Vagina (tissue), 2 donors: Measurements from ENCODE around the gene WDR73. TPM values are rescaled to one million over a fixed set of nuclear protein-coding genes. Genes with fewer than 3 reads are reported as not detected.

Experiments
- DNase-seq, 2 donors: peaks; one replicate each; pipeline ENCODE4 v3.0.0-alpha.2; 2017; ENCODE audit errors: extremely low spot score in 2 of 2
- H3K27ac ChIP-seq: fragments of 200-600 bp; sonication (generic); one replicate; pipeline ENCODE4 v1.5.1; 2019
- H3K27me3 ChIP-seq: fragments of 200-600 bp; sonication (generic); one replicate; pipeline ENCODE4 v1.5.1; 2019
- H3K36me3 ChIP-seq, 2 donors: fragments of 200-600 bp; sonication (generic); one replicate each; pipeline ENCODE4 v1.5.1; 2017 to 2019
- H3K4me1 ChIP-seq: fragments of 200-600 bp; sonication (generic); one replicate; pipeline ENCODE4 v1.5.1; 2019
- H3K4me3 ChIP-seq, 2 donors: fragments of 200-600 bp; sonication (generic); 1 replicate in 1 of 2; 2 replicates in 1 of 2; pipeline ENCODE4 v1.5.1; 2016 to 2019
- H3K9me3 ChIP-seq: fragments of 200-600 bp; sonication (generic); one replicate; pipeline ENCODE4 v1.5.1; 2019
- POLR2A ChIP-seq, 2 donors: fragments of 450-650 bp; IDR thresholded peaks; one replicate each; pipeline ENCODE4 v1.6.1; 2017; ENCODE audit warnings: antibody characterized with exemption in 2 of 2, mild to moderate bottlenecking in 2 of 2, moderate library complexity in 2 of 2
- POLR2AphosphoS5 ChIP-seq, 2 donors: sonication (generic); formaldehyde crosslinking; IDR thresholded peaks; one replicate each; pipeline ENCODE4 v1.9.0; 2017; ENCODE audit warnings: antibody characterized with exemption in 2 of 2, mild to moderate bottlenecking in 2 of 2, low read depth in 1 of 2; ENCODE audit not compliant: insufficient read depth in 1 of 2
- intact Hi-C: fragments of 100-400 bp; cut with DNase I; formaldehyde crosslinking; loops from one replicate; pipeline ENCODE4 v1.15.1; 2023
- total RNA-seq: library from RNA; depleted of rRNA; stranded (reverse); fragments of >200 nt; gene quantifications from one replicate; pipeline ENCODE4 v1.2.3, GENCODE V29; 2016
- TF ChIP-seq, protein P1 (sequence below), 3 experiments: fragments of 450-650 bp in 2 of 3; fragments of 200-600 bp in 1 of 3; sonication (generic) in 1 of 3; IDR thresholded peaks; one replicate each; pipeline ENCODE4 v1.5.1; 2017 to 2019; ENCODE audit warnings: antibody characterized with exemption in 3 of 3, mild to moderate bottlenecking in 2 of 3, moderate library complexity in 2 of 3

WDR73 gene
- total RNA-seq, 1 donor from 2014 or later = 24.1 TPM

DNA sequence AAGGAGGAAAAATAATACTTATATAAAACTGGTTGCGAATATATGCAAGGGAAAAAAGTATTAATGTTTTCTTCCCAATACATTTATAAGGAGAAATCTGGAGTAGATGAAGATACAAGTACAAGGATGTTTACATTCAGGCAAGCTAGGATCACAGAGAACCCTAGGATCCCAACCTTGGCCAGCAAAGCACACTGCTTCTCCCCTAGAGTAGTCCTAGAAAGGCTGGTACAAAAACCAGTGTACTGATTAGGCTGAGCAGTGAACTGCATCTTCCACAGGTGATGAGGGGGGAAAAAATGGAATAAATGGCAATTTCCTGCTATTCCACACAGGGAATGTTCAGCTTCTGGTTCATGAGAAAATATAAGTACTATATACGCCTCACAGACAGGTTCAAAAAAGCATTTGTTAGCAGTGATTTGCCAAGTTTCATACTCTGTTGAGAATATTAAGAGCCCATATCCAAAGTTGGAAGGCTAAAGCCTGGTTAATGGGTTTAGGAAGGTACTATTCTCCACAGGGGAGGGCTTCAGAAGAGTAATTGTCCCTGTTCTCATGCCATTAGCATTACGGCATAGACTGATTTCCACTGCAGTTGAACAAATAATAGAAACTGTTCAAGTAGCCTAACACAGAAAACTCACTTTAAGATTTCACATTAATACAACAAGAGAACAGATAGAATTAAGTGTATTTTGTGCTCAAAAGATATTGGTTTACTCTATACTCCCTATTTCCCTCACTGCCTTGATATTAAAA lies 14.3 kb upstream of the WDR73 start:
- intact Hi-C loops = no loop called here
- Histone ChIP-seq H3K36me3 (peaks cover 0 to 44% of the 10 kb centered on the region in 2 donors), H3K9me3 (no peaks in the 10 kb centered on the region), H3K4me3 (no peak overlapping the region), H3K4me1 (no peaks in the 10 kb centered on the region), H3K27ac (no peak overlapping the region), H3K27me3 (no peaks in the 10 kb centered on the region)
- no peak for TF ChIP-seq POLR2A (IDR thresholded peaks at IDR 0.05)
- TF ChIP-seq POLR2AphosphoS5 (IDR thresholded peaks at IDR 0.05; ENCODE audit: insufficient read depth in 1 of 2, low read depth in 1 of 2) = no peak
- TF ChIP-seq, protein P1, sequence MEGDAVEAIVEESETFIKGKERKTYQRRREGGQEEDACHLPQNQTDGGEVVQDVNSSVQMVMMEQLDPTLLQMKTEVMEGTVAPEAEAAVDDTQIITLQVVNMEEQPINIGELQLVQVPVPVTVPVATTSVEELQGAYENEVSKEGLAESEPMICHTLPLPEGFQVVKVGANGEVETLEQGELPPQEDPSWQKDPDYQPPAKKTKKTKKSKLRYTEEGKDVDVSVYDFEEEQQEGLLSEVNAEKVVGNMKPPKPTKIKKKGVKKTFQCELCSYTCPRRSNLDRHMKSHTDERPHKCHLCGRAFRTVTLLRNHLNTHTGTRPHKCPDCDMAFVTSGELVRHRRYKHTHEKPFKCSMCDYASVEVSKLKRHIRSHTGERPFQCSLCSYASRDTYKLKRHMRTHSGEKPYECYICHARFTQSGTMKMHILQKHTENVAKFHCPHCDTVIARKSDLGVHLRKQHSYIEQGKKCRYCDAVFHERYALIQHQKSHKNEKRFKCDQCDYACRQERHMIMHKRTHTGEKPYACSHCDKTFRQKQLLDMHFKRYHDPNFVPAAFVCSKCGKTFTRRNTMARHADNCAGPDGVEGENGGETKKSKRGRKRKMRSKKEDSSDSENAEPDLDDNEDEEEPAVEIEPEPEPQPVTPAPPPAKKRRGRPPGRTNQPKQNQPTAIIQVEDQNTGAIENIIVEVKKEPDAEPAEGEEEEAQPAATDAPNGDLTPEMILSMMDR (IDR thresholded peaks at IDR 0.05) = no peak
- DNase-seq = no peak

DNA sequence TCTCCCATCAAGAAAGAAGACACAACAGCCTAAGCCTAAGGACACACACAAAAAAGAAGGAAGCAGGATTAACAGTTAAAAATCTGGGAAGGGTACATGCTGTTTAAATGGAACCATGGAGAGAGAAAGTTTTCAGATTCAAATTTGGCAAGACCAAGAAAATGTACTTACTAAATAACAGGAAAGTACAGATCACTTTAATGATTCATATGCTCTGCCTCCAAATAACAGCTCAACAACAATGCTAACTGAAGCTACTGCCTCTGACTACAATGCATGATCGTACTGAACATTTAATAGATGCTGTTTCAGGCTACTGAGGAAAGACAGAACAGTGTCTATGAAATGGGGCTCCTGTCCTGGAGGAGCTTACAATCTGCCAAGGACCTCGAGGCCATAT lies 12.3 kb upstream of the WDR73 start:
- Histone ChIP-seq H3K9me3 (no peaks in the 10 kb centered on the region), H3K4me1 (no peaks in the 10 kb centered on the region), H3K27me3 (no peaks in the 10 kb centered on the region), H3K36me3 (peaks cover 0 to 44% of the 10 kb centered on the region in 2 donors), H3K27ac (no peak overlapping the region), H3K4me3 (no peak overlapping the region)
- intact Hi-C loops = no loop called here
- TF ChIP-seq, protein P1 (IDR thresholded peaks at IDR 0.05) = no peak
- no peak for TF ChIP-seq POLR2AphosphoS5 (IDR thresholded peaks at IDR 0.05; ENCODE audit: insufficient read depth in 1 of 2, low read depth in 1 of 2)
- no peak for TF ChIP-seq POLR2A (IDR thresholded peaks at IDR 0.05)
- no peak for DNase-seq

DNA sequence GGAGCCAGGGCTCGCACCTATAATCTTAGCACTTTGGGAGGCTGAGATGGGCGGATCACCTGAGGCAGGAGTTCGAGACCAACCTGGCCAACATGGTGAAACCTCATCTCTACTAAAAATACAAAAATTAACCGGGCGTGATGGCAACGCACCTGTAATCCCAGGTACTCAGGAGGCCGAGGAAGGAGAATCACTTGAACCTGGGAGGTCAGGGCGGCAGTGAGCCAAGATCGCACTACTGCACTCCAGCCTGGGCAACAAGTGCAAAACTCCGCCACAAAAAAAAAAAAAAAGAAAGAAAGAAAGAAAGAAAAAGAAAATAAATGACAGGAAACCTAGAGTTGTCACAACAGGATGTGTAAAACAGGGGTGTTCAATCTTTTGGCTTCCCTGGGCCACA lies 6.9 kb upstream of the WDR73 start:
- Histone ChIP-seq H3K27me3 (no peaks in the 10 kb centered on the region), H3K27ac (no peak overlapping the region), H3K9me3 (no peaks in the 10 kb centered on the region), H3K4me1 (peaks cover 11% of the 10 kb centered on the region), H3K4me3 (no peak overlapping the region), H3K36me3 (peaks cover 0 to 6% of the 10 kb centered on the region in 2 donors)
- DNase-seq = no peak
- intact Hi-C loops = no loop called here
- TF ChIP-seq, protein P1 (IDR thresholded peaks at IDR 0.05) = no peak
- TF ChIP-seq POLR2AphosphoS5 (IDR thresholded peaks at IDR 0.05; ENCODE audit: insufficient read depth in 1 of 2, low read depth in 1 of 2) (no peak), POLR2A (IDR thresholded peaks at IDR 0.05) (no peak)

DNA sequence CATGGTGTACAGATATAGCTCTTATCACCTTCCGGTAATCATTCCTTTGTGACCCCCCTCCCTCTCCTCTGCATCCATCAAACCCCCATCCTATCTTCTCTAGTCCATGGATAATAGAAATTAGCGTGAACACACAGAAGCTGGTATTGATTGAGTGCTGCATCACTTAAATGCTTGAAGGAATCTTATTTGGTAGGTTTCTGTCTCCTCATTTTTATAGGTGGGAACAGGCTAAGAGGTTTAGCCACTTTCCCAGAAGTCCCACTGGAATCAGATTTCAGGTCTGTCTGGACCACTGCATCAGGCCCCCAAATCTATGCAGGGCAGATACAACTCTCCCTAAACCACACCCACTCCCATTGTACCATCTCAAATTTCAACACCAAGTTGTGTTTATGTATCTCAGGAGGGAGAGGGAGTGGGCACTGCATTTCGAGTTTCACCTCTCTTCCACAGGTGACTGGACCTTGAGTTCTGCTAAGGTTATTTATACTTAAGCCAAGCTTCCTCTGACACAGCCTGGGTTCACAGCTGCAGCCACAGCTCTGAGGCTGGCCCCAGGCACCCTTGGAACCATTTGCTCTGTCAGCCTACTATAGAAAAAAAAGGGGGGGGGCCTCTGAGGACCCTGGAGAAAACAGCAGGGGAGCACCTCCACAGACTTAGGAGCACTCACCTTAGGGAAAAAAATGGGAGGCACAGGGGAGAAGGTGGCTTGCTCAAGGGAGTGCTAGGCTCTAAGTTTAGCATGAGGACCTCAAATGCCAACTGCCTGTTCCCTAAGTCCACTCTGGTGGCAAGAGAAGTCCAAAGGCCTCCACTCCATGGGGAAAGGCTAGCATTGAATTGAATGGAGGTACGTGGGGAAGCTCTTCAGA lies 6.1 kb upstream of the WDR73 start:
- Histone ChIP-seq H3K27ac (no peak overlapping the region), H3K4me3 (no peak overlapping the region), H3K27me3 (no peaks in the 10 kb centered on the region), H3K9me3 (no peaks in the 10 kb centered on the region), H3K36me3 (no peaks in the 10 kb centered on the region), H3K4me1 (peaks cover 13% of the 10 kb centered on the region)
- no peak for DNase-seq
- intact Hi-C loops = loop anchor here (5.0 to 10.0 kb wide), 3 partner anchors 57 to 265 kb away; partner anchors contain the start of genes SEC11A and ZNF592
- TF ChIP-seq, protein P1 (IDR thresholded peaks at IDR 0.05) = no peak
- no peak for TF ChIP-seq POLR2AphosphoS5 (IDR thresholded peaks at IDR 0.05; ENCODE audit: insufficient read depth in 1 of 2, low read depth in 1 of 2)
- no peak for TF ChIP-seq POLR2A (IDR thresholded peaks at IDR 0.05)
